Hematopoietic multipotent progenitor cell treated with erythropoietin and hydrocortisone succinate and interleukin-3 and kit ligand, for 8 days (in vitro differentiated cells): ENCODE measurements around the gene DBNL.

Experiments
- DNase-seq: peaks from one replicate; pipeline ENCODE4 v3.0.0-alpha.2; 2015

The DBNL gene

DNA sequence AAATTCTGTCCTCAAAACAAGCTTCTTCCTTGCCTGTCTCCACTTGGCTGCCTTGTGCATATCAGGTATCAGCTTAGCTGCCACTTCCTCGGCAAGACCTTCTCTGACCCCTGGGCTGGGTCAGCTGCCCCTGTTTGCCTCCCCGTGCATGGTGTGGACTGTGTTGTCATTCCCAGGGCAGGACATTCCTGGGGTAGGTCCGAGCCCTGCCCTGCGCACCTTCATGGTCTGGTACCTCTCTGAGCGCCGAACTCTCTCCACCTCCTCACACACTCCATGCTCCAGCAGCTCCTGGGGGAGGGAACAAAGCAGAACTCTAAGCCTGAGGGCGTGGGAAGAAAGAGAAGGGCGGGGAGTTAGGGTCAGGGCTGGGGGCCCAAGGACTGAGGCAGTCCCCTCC is 34.0 kb downstream of the DBNL start:
- DNase-seq: no peak

DNA sequence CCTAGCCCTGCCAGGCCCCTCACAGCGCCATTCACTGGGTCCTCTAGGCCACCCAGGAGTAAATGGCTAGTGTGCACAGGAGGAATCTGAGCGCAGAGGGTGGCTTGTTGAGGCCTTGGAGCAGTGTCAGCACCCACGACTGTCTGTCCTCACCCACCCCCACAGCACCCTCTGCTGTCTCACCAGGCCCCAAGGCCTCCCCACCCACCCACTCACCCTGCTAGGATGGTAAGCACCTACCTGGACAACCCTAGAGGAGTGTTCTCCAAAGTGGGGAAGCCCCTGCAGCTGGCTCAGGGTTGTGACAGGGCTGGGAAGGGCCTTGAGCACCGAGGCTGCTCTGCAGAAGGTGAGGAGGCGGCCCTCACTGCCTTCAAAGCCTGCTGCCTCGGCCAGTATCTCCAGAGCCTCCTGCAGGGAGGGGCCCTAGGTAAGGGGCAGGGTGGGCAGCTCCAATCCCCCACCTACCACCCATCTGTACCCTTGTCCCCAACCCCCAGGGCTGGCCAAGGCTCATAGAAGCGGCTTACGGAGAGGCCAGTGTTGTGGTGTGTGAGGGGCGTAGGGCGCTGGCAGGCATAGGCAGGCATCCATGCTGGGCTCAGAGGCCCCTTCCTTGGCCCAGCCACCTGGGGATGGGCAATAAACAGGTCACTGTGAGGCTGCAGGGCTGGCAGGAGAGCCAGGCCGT is 35.0 kb downstream of the DBNL start:
- DNase-seq: no peak

DNA sequence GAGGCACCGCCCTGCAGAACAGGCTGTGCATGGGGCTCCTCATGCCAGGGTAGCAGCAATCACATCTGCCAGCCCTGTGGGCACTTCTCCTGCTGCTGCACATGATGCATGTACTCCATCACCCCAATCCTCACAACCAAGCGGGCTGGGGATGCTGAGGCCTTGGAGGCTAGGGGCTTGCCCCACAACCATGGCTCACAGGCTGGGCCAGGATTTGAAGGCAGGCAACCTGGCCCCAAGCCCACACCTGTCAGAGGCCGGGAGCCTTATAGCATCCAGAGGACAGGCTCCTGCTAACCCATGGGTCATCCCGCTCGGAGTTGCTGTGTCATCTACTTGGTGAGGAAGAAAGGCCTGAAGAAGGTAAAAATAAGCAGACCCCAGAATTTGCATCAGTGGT is 35.6 kb downstream of the DBNL start:
- DNase-seq: no peak

DNA sequence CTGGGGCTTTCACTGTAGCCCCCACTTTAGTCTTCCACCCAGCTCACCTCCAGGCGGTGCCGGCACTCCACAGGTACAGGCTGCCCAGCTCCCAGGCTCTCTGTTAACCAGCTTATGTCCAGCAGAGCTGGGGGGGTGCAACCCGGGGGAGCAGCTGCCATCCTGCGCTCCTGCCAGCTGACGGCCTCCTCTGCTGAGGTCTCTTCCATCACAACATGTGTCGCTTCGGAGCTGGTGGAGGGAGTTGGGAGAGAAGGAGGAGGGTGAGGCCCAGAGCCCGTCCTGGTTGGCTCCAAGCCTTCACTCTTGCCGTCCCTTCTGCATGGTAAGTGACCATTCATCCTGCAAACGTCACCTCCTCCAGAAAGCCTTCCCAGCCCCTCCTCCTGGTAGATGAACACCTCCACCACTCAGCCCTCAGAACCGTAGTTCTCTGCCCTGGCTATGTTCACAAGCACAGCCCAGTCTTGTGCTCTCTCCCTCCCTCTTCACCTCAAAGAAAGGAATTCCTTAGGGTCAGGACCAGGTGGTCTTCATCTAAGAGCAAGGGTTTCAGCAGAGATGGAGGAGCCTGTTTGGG is 36.3 kb downstream of the DBNL start:
- DNase-seq: no peak

DNA sequence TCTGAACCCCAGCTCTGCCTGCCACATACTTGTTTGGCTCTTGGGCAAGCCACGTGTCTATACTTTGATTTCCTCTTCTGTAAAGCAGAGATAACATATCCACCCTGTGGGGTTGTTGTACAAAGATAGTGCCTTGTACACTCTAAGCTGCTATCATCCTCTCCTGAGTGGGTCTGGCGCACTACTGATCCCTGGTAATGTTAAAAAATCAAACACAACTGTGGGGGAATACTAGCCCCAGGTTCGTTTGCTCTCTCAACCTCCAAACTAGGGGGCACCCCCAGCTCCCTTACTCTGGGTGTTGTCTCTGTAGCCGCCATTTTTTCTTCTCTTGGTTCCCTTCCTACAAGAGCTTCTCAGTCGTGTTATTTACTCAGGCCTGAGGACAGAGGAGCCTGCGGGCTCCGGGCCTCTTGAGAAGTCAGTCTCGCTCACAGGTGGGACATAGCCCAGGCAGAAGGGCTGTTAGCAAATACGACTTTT is 36.8 kb downstream of the DBNL start:
- peak; percentile 97 for DNase-seq

DNA sequence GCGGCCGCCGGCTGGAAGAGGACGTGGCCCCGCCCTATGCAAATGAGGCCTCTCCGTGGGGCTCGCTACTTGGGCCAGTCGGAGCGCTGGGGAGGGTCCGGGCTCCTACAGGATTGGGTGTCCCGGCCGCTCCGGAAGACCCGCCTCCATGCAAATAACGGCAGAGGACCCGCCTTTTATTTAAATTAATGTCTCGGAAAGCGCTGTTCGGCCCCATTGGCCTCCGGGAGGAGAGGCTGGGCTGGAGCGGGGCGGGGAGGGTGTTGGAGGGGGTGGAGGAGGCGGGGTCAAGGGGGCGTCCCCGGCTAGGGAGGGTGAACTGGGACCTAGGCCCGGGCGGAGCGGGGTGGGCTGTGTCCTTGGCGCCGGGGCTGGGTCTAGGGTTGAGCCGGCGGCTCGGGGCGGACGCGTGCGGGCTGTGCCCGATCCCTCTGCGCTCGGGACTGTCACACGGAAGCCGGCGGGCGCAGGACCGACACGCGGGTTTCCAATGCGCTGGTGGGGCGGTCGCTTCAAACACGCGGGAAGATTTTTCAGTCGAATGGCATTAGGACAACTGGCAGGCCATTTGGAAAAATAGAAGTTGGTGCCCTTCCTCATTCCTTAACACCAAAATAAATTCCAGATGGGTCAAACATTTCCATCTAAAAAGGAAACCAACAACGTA is 38.2 kb downstream of the DBNL start:
- peak; percentile 99 for DNase-seq

DNA sequence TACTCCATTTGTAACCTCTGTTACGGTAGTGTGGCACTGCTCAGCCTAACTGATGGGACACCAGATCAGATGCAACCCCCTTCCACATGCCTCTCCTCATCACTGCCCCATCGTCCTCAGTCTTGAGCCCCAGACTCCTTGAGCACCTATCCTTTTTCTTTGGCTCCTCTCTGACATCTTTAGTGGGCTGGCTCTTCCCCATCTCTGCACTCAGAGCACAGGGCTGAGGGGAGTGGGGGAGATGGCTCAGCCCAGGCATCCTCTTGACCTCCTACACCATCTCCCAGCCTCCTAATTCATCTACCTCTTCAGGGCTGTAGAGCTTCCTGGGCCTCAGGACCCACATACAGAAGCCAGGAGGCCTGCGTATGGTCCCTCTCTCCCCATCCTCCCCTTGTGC is 39.3 kb downstream of the DBNL start:
- no peak for DNase-seq

DNA sequence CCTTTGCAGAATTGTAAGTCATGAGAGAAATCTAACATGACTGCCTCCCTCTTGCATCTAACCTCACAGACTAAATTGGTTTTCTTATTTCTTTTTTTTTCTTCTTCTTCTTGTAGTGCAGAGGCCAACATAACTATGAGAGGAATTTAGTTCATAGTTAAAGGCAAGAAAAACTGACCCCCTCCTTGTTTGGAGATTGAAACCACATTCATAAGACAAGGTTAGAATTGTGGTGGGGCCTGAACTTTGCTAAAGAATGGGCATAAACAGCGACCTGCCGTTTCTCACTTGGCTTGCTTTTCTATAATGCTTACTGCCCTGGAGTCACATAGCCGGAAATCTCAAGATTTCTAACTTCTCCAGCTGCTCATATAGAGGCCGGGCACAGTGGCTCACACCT is 40.2 kb downstream of the DBNL start:
- no peak for DNase-seq

DNA sequence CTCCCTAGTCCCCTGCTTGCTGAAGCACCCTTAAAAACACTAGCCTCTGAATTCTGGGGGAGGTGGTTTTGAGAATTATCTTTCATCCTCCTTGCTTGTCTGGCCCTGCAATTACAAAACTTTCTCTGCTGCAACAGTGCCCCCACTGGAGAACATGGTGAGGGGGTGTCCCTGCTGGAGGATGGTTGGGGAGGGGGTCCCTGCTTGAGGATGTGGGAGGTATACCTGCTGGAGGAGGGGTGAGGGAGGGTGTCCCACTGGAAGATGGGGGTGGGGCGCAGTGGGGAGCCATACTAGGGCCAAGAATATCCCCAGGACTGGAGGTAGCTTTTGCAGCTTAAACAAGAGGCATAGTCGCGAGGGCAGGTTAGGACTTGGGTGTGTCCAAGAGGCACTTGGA is 41.0 kb downstream of the DBNL start:
- no peak for DNase-seq

DNA sequence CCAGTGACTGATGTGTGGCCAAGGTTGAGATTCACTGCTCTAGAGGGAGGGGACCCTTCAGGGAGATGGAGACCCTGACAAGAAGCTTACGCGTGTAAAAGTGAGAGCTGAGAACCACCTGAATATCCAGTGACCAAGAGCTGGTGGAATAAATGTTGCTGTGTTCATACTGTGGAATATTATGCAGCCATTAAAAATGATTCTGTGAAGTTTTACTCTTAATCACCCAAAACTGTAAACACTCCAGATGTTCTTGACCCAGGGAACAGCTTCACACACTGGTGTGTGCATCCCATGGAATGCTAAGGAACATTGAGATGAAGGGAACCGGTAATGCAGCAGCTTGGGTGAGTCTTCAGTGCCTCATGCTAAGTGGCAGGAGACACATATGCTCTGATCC is 42.1 kb downstream of the DBNL start:
- no peak for DNase-seq

DNA sequence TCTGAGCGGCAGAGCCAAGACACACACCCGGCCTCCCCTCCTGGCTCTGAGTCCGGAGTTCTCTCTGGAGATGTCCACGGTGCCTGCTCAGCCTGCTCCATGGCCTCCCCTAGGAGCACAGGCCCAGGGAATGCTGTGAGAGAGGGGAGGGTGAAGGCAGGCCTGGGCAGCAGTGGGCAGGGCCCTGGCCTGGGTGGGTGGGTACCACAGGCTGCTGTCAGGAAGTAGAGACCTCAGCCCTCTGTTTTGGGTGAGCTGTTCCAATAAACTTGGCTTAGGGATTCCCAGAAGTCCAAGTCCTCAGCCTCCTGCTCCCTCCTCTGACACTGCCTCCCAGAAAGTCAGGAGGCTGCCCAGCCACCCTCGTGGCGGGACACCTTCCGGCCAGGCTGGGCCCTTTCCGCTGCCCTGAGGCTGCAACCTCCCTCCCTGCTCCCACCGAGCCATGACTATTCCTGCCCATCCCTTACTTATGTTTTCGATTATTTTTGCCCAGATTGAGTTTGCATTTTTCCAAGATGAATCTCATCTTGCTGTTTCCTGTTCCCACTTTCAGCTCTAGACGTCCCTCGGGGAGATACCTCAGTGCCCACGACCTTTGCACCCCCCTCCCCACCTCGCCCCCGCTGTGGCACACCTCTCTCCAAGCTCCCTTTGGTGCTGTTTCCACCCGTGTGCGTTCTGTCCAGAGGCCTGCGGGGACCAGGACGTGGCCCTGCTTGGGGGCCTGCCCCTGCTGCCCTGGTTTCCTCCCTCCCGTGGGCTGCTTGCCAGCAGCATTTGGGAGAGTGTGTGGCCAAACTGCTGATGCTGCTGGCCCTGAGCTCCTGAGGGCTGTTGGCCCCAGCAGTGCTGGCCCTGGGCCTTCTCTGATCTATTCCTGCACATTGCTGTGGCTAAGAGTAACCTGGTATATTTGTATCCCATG is 43.7 kb downstream of the DBNL start:
- DNase-seq: no peak

DNA sequence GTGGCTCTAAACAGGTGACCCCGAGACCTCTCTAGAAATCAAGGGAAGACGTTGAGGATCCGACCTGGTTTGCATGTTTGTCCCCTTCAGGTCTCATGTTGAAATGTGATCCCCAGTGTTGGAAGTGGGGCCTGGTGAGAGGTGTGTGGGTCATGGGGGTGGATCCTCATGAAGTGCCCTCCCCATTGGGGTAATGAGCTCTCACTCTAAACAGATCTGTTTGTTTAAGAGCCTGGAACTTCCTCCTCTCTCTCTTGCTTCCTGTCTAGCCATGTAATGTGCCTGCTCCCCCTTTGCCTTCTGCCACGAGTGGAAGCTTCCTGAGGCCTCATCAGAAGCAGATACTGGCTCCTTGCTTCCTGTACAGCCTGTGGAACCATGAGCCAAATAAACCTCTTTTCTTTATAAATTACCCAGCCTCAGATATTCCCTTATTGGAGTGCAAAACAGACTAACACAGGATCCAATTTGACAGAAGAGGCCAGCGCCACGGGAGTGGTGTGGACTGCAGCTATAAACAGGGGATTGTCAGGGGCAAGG is 48.7 kb downstream of the DBNL start:
- no peak for DNase-seq

DNA sequence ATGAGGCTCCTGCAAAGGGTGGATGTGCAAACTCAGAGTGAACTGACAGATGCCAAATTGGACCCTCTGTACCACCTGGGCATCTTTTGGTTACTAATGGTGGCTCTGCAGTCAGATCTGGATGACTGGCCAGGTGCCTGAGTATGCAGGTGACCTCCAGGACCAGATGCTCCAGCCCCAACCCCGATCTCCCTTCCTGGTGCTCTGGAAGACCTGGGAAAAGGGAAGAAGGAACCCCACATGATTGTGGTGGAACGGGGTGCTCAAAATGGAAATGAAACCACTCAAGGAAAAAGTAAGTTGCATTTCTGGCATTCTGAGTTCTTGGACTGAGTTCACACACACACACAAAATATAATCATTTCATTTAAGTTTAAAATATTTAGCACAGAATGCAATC is 49.9 kb downstream of the DBNL start:
- no peak for DNase-seq

DNA sequence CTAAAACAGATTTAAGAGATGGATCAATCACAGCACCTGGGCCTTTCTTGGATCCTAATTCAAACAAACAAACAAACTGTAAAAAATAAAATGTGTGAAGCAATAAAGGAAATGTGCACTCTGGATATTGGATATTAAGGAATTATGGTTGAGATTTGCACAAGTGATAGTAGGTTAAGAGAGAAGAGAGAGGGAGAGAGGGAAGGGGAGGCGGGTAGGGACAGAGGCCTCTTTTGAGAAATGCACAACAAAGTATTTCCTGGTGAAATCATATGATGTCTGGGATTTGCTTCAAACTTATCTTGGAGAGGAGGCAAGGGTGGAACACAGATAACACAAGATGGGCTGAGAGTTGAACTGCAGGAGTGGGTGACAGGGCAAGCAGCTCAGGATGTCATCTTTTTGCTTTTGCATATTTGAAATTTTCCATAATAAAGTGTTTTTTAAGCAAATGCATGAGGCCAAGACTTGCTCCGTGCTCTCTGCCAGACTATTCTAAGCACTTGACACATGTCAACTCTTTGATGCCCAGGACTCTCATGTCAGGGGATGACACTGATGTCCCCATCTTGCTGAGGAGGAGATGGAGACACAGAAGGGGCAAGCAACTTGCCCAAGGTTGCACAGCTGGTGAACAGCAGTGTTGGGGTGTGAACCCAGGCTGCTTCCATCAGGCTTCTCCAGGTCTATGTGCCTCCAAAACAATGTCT is 50.5 kb downstream of the DBNL start:
- DNase-seq: no peak

DNA sequence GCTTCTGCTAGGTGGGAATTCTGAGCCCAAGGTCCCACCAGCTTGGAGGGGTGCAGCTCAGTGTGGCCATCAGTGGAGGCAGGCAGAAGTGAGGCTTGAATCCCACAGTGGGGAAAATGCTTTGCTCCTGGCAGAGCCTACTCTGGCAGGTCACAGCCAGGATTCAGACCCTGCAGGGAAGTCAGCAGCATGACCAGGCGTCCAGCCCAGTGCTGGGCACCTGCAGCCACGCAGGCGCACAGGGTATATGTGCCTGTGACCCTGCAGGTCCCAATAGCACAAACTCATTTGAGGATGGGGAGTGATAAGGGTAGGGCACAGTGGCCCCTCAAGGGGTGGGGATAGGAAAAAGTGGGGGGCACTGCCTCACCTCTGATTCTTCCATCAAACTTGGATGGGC is 51.3 kb downstream of the DBNL start:
- no peak for DNase-seq

DNA sequence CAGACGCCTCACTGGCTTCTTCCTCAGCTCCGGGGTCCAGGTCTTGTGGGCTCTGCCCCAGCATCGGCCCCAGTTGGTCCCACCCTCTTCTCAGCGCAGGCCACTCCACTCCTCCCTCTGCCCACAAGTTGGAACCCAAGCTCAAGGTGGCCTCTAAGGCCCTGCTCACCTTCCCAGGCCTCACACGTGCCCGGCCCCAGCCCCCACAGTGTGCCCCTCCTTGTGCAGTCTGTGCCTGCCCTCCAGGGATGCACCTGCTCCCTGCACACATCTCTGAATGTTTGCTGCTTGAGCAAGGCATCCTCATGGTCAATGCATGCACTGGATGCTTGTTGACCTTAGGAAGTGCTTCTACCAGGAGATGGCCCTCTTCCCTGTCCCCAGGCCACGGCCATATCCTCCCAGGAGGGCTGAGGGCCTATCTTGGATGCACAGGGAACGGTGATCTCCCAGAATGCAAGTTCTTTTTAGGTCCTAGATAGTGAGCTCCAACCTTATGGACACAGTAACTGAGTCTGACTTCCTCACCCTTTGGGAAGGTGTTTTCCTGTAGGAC is 51.9 kb downstream of the DBNL start:
- DNase-seq: no peak

DNA sequence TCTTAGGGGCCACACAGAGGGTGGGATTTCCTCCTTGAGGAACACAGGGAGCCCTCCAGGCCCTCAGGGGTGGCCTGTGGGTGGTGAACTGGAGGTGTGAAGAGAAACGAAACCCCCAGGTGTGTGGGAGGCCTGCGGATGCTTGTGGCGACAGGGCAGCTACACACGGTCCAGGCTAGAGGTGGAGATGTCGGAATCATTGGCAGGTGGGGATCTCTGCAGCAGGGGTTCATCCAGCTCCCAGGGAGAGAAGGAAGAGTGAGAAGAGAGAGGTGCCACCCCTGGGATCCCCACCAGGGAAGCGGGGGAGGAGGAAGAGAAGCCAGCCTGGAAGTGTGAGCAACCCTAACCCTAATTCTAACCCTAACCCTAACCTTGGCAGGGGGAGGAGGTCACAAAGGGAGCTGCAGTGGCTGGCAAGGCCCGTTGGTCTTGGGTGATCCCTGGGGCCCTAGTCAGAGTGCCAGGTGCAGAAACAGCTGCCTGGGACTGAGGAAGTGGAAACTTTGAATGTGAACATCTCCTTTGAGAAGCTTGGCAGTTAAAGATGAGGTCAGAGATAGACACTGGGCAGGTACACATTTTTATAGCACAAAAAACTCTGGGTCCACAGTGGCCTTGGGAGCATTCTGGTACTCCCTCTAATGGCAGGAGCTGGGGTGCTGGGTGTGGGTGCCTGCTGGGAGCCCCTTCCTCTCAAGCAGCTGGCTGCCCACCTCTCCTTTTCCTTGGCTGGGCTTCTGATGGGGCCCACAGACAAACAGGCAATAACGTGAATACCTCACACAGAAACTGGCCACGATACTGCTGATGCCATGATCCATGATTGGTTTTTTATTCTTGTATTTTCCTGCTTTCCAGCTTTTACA is 52.8 kb downstream of the DBNL start:
- peak; percentile 22 for DNase-seq

DNA sequence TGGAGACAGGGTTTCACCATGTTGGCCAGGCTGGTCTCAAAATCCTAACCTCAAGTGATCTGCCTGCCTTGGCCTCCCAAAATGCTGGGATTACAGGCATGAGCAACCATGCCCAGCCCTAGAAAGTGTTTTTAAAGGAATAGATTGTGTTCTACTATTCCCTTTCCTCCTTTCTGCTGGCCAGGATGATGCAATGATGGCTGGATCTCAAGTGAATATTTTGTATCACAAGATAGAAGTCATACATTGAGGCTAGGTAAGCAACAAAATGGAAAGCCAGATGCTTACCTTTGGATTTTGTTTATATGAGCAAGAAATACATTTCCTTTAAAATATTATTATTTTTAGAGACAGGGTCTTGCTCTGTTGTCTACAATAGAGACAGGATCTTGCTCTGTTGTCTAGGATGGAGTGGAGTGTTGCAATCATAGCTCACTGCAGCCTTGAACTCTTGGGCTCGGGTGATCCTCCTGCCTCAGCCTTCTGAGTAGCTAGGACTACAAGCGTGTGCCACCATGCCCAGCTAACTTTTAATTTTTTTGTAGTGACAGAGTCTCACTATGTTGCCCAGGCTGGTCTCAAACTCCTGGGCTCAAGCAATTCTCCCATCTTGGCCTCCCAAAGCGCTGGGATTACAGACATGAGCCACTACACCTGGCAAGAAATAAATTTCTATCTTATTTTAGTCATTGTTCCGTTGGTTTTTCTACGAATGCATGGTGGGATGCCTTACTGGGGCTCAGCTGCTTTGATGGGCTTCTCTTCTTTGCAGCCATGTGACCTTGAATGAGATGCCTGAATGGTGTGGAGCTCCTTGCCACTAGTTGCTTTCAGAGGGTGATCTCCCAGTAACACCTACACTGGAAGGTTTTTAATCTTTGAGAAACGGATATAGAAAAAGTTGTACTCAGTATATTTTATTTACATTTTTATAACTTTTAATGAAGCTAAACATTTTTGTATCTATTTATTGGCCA is 53.9 kb downstream of the DBNL start:
- DNase-seq: no peak

DNA sequence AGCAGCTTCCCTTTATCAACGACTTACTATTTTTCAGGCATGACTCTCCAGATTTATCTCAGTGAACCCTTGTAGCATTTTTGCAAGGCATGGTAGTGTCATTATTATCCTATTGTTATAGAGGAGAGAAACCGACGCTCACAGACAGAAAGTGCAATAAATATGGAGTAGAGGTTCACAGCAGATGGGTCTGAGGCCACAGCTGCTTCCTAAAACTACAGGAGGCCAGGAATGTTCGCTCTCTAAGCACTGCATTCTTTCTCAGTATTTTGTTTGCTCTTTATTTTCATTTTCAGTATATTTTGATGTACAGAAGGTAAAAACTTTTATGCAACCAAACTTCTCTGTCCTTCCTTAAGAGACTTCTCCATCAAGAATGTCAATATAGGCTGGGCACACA is 55.2 kb downstream of the DBNL start:
- no peak for DNase-seq
